Stimulated activated CD4-positive, alpha-beta T cell treated with anti-CD3 and anti-CD28 coated beads, Interleukin-2, amount 100 ng/mL, for 48 hours (primary cell): ENCODE data around the gene BRD1.

Experiments used
- DNase-seq, 2 donors: peaks; one replicate each; pipeline ENCODE4 v3.0.0-alpha.2; 2020

BRD1 gene

DNA sequence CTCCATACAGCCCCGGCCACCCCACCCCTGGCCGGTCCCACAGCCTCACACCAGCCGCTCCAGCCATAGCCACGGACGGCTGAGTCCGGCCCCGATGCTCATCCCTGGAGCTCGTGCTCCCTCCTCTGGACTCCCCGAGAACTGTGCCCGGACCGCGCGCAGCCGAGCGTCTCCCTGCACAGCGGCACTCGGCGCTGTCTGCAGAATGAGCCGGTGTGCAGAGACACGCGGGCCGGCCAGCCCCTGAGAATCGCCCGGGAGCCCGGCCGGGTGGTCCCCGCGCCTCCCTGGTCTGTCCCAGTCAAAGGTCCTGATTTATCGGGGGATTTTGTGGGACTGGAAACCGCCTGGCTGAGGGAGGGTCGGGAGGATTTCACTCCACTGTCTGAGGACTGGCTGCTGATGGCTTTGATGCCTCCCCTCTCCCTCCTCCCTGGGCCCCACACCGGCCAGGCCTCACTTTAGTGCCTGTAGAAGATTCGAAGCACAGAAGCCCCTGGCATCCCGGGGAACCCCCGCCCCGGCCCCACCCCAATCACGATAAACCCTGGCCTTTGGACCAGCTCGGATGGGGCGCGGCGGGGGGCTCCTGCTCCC, 102.7 kb downstream of the BRD1 start:
- DNase-seq = peak; percentile 76

DNA sequence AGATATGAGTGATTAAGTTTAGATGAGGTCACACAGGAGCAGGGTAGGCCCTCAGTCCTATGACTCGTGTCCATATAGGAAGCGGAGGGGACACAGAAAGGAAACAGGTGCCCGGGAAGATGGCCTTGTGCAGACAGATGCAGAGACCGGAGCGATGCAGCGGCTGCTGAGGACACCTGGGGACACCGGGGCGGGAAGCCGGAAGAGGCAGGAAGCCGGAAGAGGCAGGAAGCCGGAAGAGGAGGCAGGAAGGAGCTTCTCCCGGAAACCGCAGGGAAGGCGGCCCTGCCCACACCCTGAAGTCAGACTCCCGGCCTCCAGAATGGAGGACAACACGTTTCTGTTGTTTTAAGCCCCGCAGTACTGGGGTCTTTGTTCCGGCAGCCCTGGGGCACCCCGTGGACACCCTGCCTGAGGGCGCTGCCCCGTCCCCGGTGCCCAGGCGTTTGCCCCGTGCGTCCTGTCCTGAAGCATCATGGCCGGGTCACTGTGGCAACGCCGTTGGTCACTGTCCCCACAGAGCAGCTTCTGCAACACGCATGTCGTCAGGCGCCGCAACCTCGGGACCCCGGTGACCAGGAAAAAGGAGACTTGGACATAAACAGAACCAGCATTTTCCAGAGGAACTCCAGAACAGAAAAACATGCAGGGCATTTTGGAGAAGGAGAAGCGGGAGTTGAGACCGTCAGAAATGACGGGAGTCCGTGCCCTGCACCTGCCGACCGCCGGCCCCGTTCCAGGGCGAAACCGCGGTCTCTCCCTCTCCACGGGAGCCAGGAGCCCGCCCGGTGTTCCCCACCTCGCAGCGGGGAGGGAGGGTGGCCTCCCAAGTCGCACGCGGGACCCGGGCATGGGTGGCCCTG, 103.4 kb downstream of the BRD1 start:
- peak in 1 of 2 donors; percentile 40 for DNase-seq

DNA sequence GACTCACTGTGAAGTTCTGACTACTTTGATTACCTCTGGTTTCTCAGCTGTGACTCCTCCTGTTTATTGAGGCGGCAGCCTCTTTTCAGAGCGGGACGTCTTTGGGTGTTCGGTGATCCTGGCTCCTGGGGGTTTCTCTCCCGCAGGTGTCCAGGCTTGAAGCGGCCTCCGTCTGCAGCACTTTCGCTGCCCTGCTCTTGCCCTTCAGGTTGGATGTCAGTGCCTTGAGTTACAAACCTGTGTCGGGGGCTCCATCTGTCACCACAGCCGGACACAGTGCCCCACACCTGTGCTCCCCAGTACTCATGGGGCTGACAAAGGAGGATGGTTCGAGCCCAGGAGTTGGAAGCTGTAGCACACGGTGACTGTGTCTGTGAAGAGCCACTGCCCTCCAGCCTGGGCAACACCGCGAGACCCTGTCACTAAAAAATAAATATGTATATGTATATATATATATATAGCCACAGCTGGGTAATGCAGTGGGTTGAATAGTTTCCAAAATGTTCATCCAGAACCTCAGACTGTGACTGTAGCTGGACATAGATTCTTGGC, 104.1 kb downstream of the BRD1 start:
- no peak for DNase-seq
